Measurements from ENCODE around the gene FBXO11. TPM values are rescaled to one million over a fixed set of nuclear protein-coding genes. Genes with fewer than 3 reads are reported as not detected.
A peak's percentile ranks its signal among the peaks of the same experiment; 100 is the strongest.

FBXO11 gene
- total RNA-seq, 2 donors from 2014 or later, result 42.7 to 48.4 TPM

DNA sequence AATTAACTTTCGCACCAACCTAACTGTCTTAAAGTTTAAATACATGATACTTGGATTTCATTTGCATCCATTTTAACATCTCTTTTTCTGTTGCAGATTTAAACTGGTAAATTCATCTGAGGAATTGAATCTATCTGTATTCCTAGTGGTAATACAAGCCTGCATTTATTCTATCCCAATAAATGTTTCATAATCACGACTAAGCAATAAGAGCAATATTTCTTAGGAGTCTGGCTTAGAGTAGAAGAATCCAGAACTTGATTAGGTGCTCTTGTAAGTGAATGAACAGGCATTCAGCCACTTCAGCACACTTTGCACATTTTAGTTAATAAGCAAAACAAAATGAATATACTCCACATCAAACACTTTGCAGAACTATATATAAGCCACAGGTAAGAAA, 96.4 kb downstream of the FBXO11 start:
- Mint-ChIP-seq H3K27me3 (no peaks in the 10 kb centered on the region), H3K27ac (no peak overlapping the region), H3K4me1 (ENCODE audit: low read depth in 2 of 2) (peaks cover 4 to 7% of the 10 kb centered on the region in 2 donors), H3K4me3 (no peak overlapping the region), H3K36me3 (peaks cover 28% of the 10 kb centered on the region), H3K9me3 (no peaks in the 10 kb centered on the region)
- no peak for DNase-seq (ENCODE audit: low spot score)
- no peak for ATAC-seq

DNA sequence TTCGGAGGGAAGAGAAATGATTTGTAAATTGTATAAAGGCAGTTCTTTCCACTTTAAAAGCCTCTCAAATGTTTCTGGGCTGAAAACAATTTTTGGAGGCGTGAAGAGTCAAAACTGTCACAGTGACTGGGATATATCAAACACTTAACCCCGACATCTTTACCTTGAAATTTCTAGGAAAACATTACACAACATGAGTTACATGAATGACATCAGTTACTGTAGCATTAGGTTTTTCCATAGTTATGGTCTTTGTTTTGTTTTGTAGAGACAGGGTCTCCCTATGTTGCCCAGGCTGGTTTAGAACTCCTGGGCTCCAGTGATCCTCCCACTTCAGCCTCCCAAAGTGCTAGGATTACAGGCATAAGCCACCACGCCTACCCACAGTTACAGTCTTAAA, 97.7 kb downstream of the FBXO11 start:
- no peaks in the 10 kb centered on the region for H3K9me3 Mint-ChIP-seq
- peaks cover 4 to 7% of the 10 kb centered on the region in 2 donors for H3K4me1 Mint-ChIP-seq (ENCODE audit: low read depth in 2 of 2)
- H3K36me3 Mint-ChIP-seq, result peaks cover 34% of the 10 kb centered on the region
- no peak overlapping the region for H3K4me3 Mint-ChIP-seq
- ATAC-seq, result no peak
- H3K27ac Mint-ChIP-seq, result no peak overlapping the region
- DNase-seq (ENCODE audit: low spot score), result no peak
- H3K27me3 Mint-ChIP-seq, result no peaks in the 10 kb centered on the region

DNA sequence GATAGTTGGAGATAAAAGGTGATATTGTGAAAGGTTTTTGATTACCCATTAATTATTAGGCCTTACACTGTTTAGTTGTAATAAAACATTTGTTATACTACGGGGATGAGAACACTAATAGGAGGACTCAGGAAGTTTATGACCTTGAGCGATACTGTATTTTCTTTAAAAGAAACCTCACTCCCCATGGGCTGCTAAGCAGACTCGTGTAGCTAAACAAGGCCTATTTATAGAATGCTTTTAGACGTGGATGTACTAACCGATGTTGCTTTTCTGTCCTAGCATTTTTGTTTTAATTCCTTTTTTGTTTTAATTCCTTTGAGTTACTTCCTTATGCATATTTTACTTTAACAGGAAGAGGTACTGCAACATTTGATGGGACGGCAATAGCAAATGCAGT, 100.4 kb downstream of the FBXO11 start:
- H3K27me3 Mint-ChIP-seq, result no peaks in the 10 kb centered on the region
- H3K4me1 Mint-ChIP-seq (ENCODE audit: low read depth in 2 of 2), result peaks cover 0 to 4% of the 10 kb centered on the region in 2 donors
- H3K27ac Mint-ChIP-seq, result no peak overlapping the region
- H3K4me3 Mint-ChIP-seq, result no peak overlapping the region
- peaks cover 4% of the 10 kb centered on the region for H3K9me3 Mint-ChIP-seq
- ATAC-seq (no peak), DNase-seq (ENCODE audit: low spot score) (no peak)
- peaks cover 36% of the 10 kb centered on the region for H3K36me3 Mint-ChIP-seq

DNA sequence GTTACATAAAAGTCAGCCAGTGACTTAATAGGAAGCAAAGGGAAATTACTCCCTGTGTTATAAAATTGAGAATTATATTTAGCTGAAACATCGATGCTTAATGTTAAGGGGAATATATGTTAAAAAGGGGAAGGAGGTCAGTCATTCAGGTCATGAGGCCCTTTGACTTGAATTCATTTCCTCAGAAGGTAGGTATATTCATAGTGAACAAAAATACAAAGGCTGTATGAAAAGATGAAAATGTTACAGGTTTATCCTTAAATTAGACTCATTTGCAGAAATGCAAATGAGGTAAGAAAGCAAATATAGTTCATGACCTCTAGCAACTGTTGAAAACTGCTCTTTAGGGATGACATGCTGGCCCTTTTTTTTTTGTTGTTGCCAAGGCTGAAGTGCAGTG, 102.5 kb downstream of the FBXO11 start:
- no peak for ATAC-seq
- Mint-ChIP-seq H3K27ac (no peak overlapping the region), H3K4me1 (ENCODE audit: low read depth in 2 of 2) (peaks cover 3 to 11% of the 10 kb centered on the region in 2 donors), H3K9me3 (peaks cover 4% of the 10 kb centered on the region), H3K36me3 (peaks cover 54% of the 10 kb centered on the region), H3K27me3 (no peaks in the 10 kb centered on the region), H3K4me3 (no peak overlapping the region)
- DNase-seq (ENCODE audit: low spot score), result no peak

DNA sequence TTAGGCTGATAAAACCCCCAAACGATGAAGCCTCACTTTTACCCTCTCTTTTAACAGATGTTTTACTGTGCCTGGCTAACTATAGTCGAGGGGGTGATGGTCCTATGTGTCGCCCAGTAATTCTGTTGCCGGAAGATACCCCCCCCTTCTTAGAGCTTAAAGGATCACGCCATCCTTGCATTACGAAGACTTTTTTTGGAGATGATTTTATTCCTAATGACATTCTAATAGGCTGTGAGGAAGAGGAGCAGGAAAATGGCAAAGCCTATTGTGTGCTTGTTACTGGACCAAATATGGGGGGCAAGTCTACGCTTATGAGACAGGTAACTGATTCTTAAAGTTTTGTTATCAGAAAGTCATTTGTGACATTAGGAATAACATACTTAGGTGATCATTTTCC, 102.9 kb downstream of the FBXO11 start:
- Mint-ChIP-seq H3K36me3 (peaks cover 56% of the 10 kb centered on the region), H3K4me1 (ENCODE audit: low read depth in 2 of 2) (peaks cover 6 to 11% of the 10 kb centered on the region in 2 donors), H3K9me3 (peaks cover 4% of the 10 kb centered on the region), H3K27me3 (no peaks in the 10 kb centered on the region), H3K4me3 (no peak overlapping the region), H3K27ac (no peak overlapping the region)
- DNase-seq (ENCODE audit: low spot score) (no peak), ATAC-seq (no peak)

DNA sequence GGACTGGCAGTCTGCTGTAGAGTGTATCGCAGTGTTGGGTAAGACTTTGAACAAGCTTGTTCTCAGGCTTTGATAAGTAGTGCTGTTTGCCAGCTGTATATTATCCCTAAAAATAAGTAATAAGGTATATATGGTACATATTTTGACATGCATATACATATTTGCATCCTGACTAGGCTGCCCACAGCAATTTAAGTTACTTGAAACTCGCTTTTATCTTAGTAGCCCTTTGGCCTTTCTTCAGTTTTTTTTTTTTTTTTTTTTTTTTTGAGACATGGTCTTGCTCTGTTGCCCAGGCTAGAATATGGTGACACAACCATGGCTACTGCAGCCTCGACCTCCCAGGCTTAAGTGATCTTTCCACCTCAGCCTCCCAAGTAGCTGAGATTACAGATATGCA, 105.2 kb downstream of the FBXO11 start:
- peaks cover 4% of the 10 kb centered on the region for H3K9me3 Mint-ChIP-seq
- H3K4me1 Mint-ChIP-seq (ENCODE audit: low read depth in 2 of 2), result peaks cover 7% of the 10 kb centered on the region in 2 donors
- ATAC-seq (no peak), DNase-seq (ENCODE audit: low spot score) (no peak)
- H3K27me3 Mint-ChIP-seq, result no peaks in the 10 kb centered on the region
- no peak overlapping the region for H3K4me3 Mint-ChIP-seq
- H3K36me3 Mint-ChIP-seq, result peaks cover 56% of the 10 kb centered on the region
- H3K27ac Mint-ChIP-seq, result no peak overlapping the region

DNA sequence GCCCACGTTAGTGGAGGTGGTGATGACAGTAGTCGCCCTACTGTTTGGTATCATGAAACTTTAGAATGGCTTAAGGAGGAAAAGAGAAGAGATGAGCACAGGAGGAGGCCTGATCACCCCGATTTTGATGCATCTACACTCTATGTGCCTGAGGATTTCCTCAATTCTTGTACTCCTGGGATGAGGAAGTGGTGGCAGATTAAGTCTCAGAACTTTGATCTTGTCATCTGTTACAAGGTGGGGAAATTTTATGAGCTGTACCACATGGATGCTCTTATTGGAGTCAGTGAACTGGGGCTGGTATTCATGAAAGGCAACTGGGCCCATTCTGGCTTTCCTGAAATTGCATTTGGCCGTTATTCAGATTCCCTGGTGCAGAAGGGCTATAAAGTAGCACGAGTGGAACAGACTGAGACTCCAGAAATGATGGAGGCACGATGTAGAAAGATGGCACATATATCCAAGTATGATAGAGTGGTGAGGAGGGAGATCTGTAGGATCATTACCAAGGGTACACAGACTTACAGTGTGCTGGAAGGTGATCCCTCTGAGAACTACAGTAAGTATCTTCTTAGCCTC, 107.2 kb downstream of the FBXO11 start:
- no peak overlapping the region for H3K4me3 Mint-ChIP-seq
- peaks cover 7 to 11% of the 10 kb centered on the region in 2 donors for H3K4me1 Mint-ChIP-seq (ENCODE audit: low read depth in 2 of 2)
- H3K9me3 Mint-ChIP-seq, result peaks cover 4% of the 10 kb centered on the region
- peak overlapping the region in 1 of 2 donors; percentile 8 for H3K27ac Mint-ChIP-seq
- no peaks in the 10 kb centered on the region for H3K27me3 Mint-ChIP-seq
- H3K36me3 Mint-ChIP-seq, result peaks cover 45% of the 10 kb centered on the region
- ATAC-seq, result no peak
- no peak for DNase-seq (ENCODE audit: low spot score)

DNA sequence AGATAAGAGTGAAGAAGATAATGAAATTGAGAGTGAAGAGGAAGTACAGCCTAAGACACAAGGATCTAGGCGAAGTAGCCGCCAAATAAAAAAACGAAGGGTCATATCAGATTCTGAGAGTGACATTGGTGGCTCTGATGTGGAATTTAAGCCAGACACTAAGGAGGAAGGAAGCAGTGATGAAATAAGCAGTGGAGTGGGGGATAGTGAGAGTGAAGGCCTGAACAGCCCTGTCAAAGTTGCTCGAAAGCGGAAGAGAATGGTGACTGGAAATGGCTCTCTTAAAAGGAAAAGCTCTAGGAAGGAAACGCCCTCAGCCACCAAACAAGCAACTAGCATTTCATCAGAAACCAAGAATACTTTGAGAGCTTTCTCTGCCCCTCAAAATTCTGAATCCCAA, 107.7 kb downstream of the FBXO11 start:
- DNase-seq (ENCODE audit: low spot score) (no peak), ATAC-seq (no peak)
- H3K27me3 Mint-ChIP-seq, result no peaks in the 10 kb centered on the region
- peaks cover 7 to 11% of the 10 kb centered on the region in 2 donors for H3K4me1 Mint-ChIP-seq (ENCODE audit: low read depth in 2 of 2)
- H3K9me3 Mint-ChIP-seq, result peaks cover 4% of the 10 kb centered on the region
- H3K36me3 Mint-ChIP-seq, result peaks cover 43% of the 10 kb centered on the region
- H3K27ac Mint-ChIP-seq, result peak overlapping the region in 1 of 2 donors; percentile 8
- no peak overlapping the region for H3K4me3 Mint-ChIP-seq

DNA sequence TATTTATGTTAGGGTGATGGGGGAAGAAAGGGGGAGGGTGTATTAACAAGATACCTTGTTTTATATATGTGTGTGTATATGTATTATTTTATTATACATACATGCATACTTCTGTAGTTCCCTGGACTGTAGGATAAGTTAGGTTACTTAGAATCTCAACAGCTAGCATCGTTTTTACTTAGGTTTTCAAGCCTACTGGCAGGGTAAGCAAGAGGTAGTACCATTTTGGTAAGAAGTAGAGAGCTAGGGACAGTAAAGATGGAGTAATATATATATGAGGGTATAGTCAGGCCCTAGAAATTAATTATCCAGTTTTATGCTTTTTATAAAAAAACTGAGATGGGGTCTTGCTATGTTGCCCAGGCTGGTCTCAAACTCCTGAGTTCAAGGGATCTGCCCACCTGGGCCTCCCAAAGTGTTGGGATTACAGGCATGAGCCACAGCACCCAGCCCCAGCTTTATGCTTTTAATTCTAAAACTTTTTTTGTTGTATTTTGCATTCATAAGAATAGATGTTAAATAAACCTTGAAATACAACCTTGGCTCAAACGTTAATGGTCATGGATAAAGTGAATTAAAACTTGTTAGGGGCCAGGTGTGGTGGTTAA, 110.1 kb downstream of the FBXO11 start:
- H3K27ac Mint-ChIP-seq, result peak overlapping the region in 1 of 2 donors; percentile 36
- ATAC-seq (no peak), DNase-seq (ENCODE audit: low spot score) (no peak)
- H3K4me3 Mint-ChIP-seq, result no peak overlapping the region
- H3K4me1 Mint-ChIP-seq (ENCODE audit: low read depth in 2 of 2), result peaks cover 7 to 11% of the 10 kb centered on the region in 2 donors
- H3K9me3 Mint-ChIP-seq, result no peaks in the 10 kb centered on the region
- peaks cover 32% of the 10 kb centered on the region for H3K36me3 Mint-ChIP-seq
- no peaks in the 10 kb centered on the region for H3K27me3 Mint-ChIP-seq

DNA sequence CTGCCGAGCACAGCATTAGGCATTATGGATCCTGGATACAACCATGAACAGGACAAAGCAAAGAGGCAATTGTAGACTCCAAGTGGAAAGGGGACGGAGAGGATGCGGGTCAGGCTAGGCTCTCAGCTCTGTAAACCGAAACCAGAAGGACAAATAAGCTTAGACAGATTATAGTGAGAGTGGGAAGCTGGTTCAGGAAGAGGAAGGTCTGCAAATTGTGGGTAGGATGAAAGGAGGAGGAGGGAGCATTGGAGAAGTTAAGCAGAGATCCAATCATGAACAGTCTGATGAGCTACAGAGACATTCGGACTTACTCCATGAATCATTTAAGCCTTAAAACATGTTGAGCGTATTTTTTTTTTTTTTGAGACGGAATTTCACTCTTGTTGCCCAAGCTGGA, 120.3 kb downstream of the FBXO11 start:
- H3K4me1 Mint-ChIP-seq (ENCODE audit: low read depth in 2 of 2), result peaks cover 22 to 25% of the 10 kb centered on the region in 2 donors
- peak overlapping the region; percentile 93 for H3K4me3 Mint-ChIP-seq
- H3K9me3 Mint-ChIP-seq, result no peaks in the 10 kb centered on the region
- peaks cover 4% of the 10 kb centered on the region for H3K36me3 Mint-ChIP-seq
- ATAC-seq, result no peak
- peak overlapping the region; percentile 10 to 16 for H3K27ac Mint-ChIP-seq
- H3K27me3 Mint-ChIP-seq, result no peaks in the 10 kb centered on the region
- no peak for DNase-seq (ENCODE audit: low spot score)

DNA sequence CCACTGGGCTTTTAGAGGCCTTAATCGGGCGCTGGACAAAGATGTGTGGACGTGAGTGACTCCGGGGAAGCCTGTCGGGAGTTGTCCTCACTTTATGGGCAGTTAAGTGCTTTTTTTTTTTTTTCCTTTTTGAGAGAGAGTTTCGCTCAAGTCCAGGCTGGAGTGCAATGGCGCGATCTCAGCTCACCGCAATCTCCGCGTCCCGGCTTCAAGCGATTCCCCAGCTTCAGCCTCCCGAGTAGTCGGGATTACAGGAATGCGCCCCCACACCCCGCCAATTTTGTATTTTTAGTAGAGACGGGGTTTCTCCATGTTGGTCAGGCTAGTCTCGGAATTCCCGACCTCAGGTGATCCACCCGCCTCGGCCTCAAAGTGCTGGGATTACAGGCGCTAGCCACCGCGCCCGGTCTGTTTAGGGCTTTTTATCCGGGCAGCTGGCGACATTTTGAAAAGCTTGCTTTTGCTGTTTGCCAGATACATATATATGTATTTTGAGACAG, 121.9 kb downstream of the FBXO11 start:
- peaks cover 4% of the 10 kb centered on the region for H3K36me3 Mint-ChIP-seq
- H3K27me3 Mint-ChIP-seq, result no peaks in the 10 kb centered on the region
- H3K9me3 Mint-ChIP-seq, result no peaks in the 10 kb centered on the region
- H3K4me3 Mint-ChIP-seq, result peak overlapping the region; percentile 93
- ATAC-seq (no peak), DNase-seq (ENCODE audit: low spot score) (no peak)
- H3K4me1 Mint-ChIP-seq (ENCODE audit: low read depth in 2 of 2), result peaks cover 18 to 20% of the 10 kb centered on the region in 2 donors
- peak overlapping the region; percentile 57 to 74 for H3K27ac Mint-ChIP-seq

DNA sequence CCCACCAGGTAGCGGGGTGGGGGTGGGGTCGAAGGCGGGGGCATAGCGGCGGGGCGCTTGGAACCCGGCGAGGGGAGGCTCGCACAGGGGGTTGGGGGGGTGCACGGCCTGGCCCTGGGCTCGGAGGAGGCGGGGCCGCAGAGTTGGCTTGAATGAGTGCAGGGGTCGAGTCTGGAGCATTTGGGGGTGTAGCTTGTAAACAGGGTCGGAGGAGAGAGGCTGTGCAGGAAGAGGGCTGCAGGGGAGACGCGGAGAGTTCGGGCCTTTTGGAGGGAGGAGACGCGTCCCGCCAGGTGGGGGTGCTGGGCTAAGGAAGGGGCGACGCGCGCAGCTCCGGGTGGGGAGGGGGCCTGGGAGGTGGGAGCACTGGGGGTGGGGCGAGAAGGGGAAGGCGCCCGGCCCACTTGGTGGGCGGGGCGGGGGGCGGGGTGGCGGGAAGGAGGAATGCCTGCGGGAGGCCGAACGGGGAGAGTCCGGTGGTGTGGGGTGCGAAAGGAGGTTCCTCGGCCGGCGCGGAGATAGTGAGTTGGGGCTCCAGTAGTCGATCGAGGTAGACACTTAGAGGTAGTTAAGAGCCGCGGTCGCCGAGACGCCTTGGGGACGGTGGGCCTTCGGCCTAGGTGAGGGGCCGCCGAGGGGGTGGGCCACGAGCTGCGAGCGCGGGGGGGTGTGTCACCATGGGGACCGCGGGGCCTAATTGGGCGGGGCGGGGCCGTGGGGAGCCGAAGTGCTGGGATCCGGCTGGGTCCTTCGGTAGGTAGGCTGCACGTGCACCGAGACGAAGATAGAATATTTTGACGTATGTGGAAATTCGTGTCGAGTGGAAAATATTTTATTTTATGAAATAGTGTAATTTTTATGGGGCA, 122.6 kb downstream of the FBXO11 start:
- peaks cover 18 to 20% of the 10 kb centered on the region in 2 donors for H3K4me1 Mint-ChIP-seq (ENCODE audit: low read depth in 2 of 2)
- no peaks in the 10 kb centered on the region for H3K27me3 Mint-ChIP-seq
- DNase-seq (ENCODE audit: low spot score) (peak; percentile 74), ATAC-seq (peak; percentile 34 to 49)
- peak overlapping the region; percentile 57 to 74 for H3K27ac Mint-ChIP-seq
- no peaks in the 10 kb centered on the region for H3K9me3 Mint-ChIP-seq
- peaks cover 4% of the 10 kb centered on the region for H3K36me3 Mint-ChIP-seq
- peak overlapping the region; percentile 93 for H3K4me3 Mint-ChIP-seq

DNA sequence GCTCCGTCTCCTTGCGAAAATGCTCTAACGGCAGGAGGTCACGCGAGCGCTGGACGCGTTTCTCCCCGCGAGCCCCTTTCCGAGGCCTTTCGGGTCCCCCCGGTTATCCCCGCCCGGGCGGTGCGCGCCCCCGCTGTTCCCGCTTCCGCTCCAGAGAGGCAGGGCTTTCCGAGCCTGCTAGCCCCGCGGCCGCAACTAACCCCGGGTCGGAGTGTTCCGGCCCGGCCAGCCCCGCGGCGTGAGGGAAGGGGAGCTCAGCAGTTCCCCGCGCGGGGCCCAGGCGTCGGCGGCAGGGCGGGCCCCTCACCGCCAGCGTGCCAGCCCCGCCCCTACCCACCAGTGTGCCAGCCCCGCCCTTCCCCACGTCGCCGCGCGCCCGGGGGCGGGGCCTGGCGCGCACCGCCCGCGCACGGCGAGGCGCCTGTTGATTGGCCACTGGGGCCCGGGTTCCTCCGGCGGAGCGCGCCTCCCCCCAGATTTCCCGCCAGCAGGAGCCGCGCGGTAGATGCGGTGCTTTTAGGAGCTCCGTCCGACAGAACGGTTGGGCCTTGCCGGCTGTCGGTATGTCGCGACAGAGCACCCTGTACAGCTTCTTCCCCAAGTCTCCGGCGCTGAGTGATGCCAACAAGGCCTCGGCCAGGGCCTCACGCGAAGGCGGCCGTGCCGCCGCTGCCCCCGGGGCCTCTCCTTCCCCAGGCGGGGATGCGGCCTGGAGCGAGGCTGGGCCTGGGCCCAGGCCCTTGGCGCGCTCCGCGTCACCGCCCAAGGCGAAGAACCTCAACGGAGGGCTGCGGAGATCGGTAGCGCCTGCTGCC, 123.4 kb downstream of the FBXO11 start, which contains the start of gene MSH6:
TSS of gene MSH6 (plus strand) at position 475 of the 815 bp plus-strand sequence. CDS start at position 564, 89 bp downstream.
- peak within 1 kb of the TSS; percentile 93 for H3K4me3 Mint-ChIP-seq
- H3K27ac Mint-ChIP-seq, result peak within 1 kb of the TSS; percentile 57 to 74
- no peaks in the 10 kb centered on the region for H3K27me3 Mint-ChIP-seq

More for the DNA sequence above, 123.4 kb downstream of the FBXO11 start, which contains the start of gene MSH6:
- no peaks in the 10 kb centered on the region for H3K9me3 Mint-ChIP-seq
- H3K4me1 Mint-ChIP-seq (ENCODE audit: low read depth in 2 of 2), result peaks cover 18 to 20% of the 10 kb centered on the region in 2 donors
- peak; percentile 93 for DNase-seq (ENCODE audit: low spot score)
- peaks cover 4% of the 10 kb centered on the region for H3K36me3 Mint-ChIP-seq
- peak; percentile 96 for ATAC-seq

All from natural killer cell treated with Interleukin-12 subunit alpha and Interleukin-12 subunit beta and Interleukin-15 and Interleukin-18, amount 100 ng/mL, for 72 hours (primary cell).